ENCODE measurements around the gene ZNF423.

The ZNF423 gene

GRCh38 chr16:49740256-49740655 lies 115.7 kb downstream of the ZNF423 start:
- H3K9me3 Mint-ChIP-seq: no peaks in the 10 kb centered on the region
- H3K4me3 Mint-ChIP-seq: no peak overlapping the region
- DNase-seq (no peak), ATAC-seq (no peak)
- H3K27me3 Mint-ChIP-seq: no peaks in the 10 kb centered on the region
- H3K27ac Mint-ChIP-seq: no peak overlapping the region
- no peaks in the 10 kb centered on the region for H3K4me1 Mint-ChIP-seq
- no peaks in the 10 kb centered on the region for H3K36me3 Mint-ChIP-seq (ENCODE audit: low read depth)

- Mint-ChIP-seq H3K9me3 (no peaks in the 10 kb centered on the region), H3K27ac (no peak overlapping the region), H3K4me1 (no peaks in the 10 kb centered on the region), H3K4me3 (no peak overlapping the region), H3K36me3 (ENCODE audit: low read depth) (no peaks in the 10 kb centered on the region), H3K27me3 (no peaks in the 10 kb centered on the region)
- no peak for ATAC-seq
- DNase-seq: no peak
Measured at GRCh38 chr16:49739381-49739780, 116.5 kb downstream of the ZNF423 start.

- H3K27ac Mint-ChIP-seq: no peak overlapping the region
- H3K27me3 Mint-ChIP-seq: no peaks in the 10 kb centered on the region
- no peaks in the 10 kb centered on the region for H3K9me3 Mint-ChIP-seq
- DNase-seq (no peak), ATAC-seq (no peak)
- H3K4me1 Mint-ChIP-seq: no peaks in the 10 kb centered on the region
- H3K36me3 Mint-ChIP-seq (ENCODE audit: low read depth): no peaks in the 10 kb centered on the region
- no peak overlapping the region for H3K4me3 Mint-ChIP-seq
Measured at GRCh38 chr16:49738832-49739231, 117.1 kb downstream of the ZNF423 start.

GRCh38 chr16:49738001-49738400 lies 117.9 kb downstream of the ZNF423 start:
- Mint-ChIP-seq H3K36me3 (ENCODE audit: low read depth) (no peaks in the 10 kb centered on the region), H3K27me3 (no peaks in the 10 kb centered on the region), H3K9me3 (no peaks in the 10 kb centered on the region), H3K4me3 (no peak overlapping the region), H3K4me1 (no peaks in the 10 kb centered on the region), H3K27ac (no peak overlapping the region)
- DNase-seq (no peak), ATAC-seq (no peak)

GRCh38 chr16:49737541-49737940 lies 118.4 kb downstream of the ZNF423 start:
- DNase-seq (no peak), ATAC-seq (no peak)
- no peaks in the 10 kb centered on the region for H3K27me3 Mint-ChIP-seq
- no peaks in the 10 kb centered on the region for H3K36me3 Mint-ChIP-seq (ENCODE audit: low read depth)
- H3K27ac Mint-ChIP-seq: no peak overlapping the region
- no peak overlapping the region for H3K4me3 Mint-ChIP-seq
- no peaks in the 10 kb centered on the region for H3K9me3 Mint-ChIP-seq
- no peaks in the 10 kb centered on the region for H3K4me1 Mint-ChIP-seq

- H3K4me1 Mint-ChIP-seq: no peaks in the 10 kb centered on the region
- H3K4me3 Mint-ChIP-seq: no peak overlapping the region
- no peaks in the 10 kb centered on the region for H3K36me3 Mint-ChIP-seq (ENCODE audit: low read depth)
- DNase-seq (no peak), ATAC-seq (no peak)
- no peak overlapping the region for H3K27ac Mint-ChIP-seq
- no peaks in the 10 kb centered on the region for H3K27me3 Mint-ChIP-seq
- no peaks in the 10 kb centered on the region for H3K9me3 Mint-ChIP-seq
Measured at GRCh38 chr16:49734331-49734730, 121.6 kb downstream of the ZNF423 start.

GRCh38 chr16:49733313-49734009 lies 122.5 kb downstream of the ZNF423 start:
- no peak for DNase-seq
- Mint-ChIP-seq H3K4me1 (no peaks in the 10 kb centered on the region), H3K4me3 (no peak overlapping the region), H3K36me3 (ENCODE audit: low read depth) (no peaks in the 10 kb centered on the region), H3K9me3 (no peaks in the 10 kb centered on the region), H3K27ac (no peak overlapping the region), H3K27me3 (no peaks in the 10 kb centered on the region)
- no peak for ATAC-seq

GRCh38 chr16:49731911-49732310 lies 124.0 kb downstream of the ZNF423 start:
- no peak for ATAC-seq
- no peaks in the 10 kb centered on the region for H3K36me3 Mint-ChIP-seq (ENCODE audit: low read depth)
- no peak for DNase-seq
- no peak overlapping the region for H3K4me3 Mint-ChIP-seq
- no peaks in the 10 kb centered on the region for H3K27me3 Mint-ChIP-seq
- no peaks in the 10 kb centered on the region for H3K9me3 Mint-ChIP-seq
- no peak overlapping the region for H3K27ac Mint-ChIP-seq
- H3K4me1 Mint-ChIP-seq: no peaks in the 10 kb centered on the region

GRCh38 chr16:49730772-49731171 lies 125.1 kb downstream of the ZNF423 start:
- H3K36me3 Mint-ChIP-seq (ENCODE audit: low read depth): no peaks in the 10 kb centered on the region
- DNase-seq (no peak), ATAC-seq (no peak)
- H3K27ac Mint-ChIP-seq: no peak overlapping the region
- no peaks in the 10 kb centered on the region for H3K27me3 Mint-ChIP-seq
- no peaks in the 10 kb centered on the region for H3K9me3 Mint-ChIP-seq
- H3K4me1 Mint-ChIP-seq: no peaks in the 10 kb centered on the region
- H3K4me3 Mint-ChIP-seq: no peak overlapping the region

GRCh38 chr16:49727611-49728010 lies 128.3 kb downstream of the ZNF423 start:
- Mint-ChIP-seq H3K9me3 (no peaks in the 10 kb centered on the region), H3K36me3 (ENCODE audit: low read depth) (no peaks in the 10 kb centered on the region), H3K27me3 (no peaks in the 10 kb centered on the region), H3K4me1 (no peaks in the 10 kb centered on the region), H3K27ac (no peak overlapping the region), H3K4me3 (no peak overlapping the region)
- no peak for ATAC-seq
- DNase-seq: no peak

GRCh38 chr16:49726155-49726554 lies 129.8 kb downstream of the ZNF423 start:
- H3K27me3 Mint-ChIP-seq: no peaks in the 10 kb centered on the region
- ATAC-seq (no peak), DNase-seq (no peak)
- H3K9me3 Mint-ChIP-seq: no peaks in the 10 kb centered on the region
- H3K27ac Mint-ChIP-seq: no peak overlapping the region
- no peak overlapping the region for H3K4me3 Mint-ChIP-seq
- H3K36me3 Mint-ChIP-seq (ENCODE audit: low read depth): no peaks in the 10 kb centered on the region
- H3K4me1 Mint-ChIP-seq: no peaks in the 10 kb centered on the region

- H3K4me1 Mint-ChIP-seq: no peaks in the 10 kb centered on the region
- no peaks in the 10 kb centered on the region for H3K27me3 Mint-ChIP-seq
- no peak for DNase-seq
- H3K36me3 Mint-ChIP-seq (ENCODE audit: low read depth): no peaks in the 10 kb centered on the region
- ATAC-seq: no peak
- H3K27ac Mint-ChIP-seq: no peak overlapping the region
- H3K9me3 Mint-ChIP-seq: no peaks in the 10 kb centered on the region
- H3K4me3 Mint-ChIP-seq: no peak overlapping the region
Measured at GRCh38 chr16:49725651-49726050, 130.3 kb downstream of the ZNF423 start.

- no peak overlapping the region for H3K27ac Mint-ChIP-seq
- ATAC-seq (no peak), DNase-seq (no peak)
- no peak overlapping the region for H3K4me3 Mint-ChIP-seq
- H3K36me3 Mint-ChIP-seq (ENCODE audit: low read depth): no peaks in the 10 kb centered on the region
- H3K9me3 Mint-ChIP-seq: no peaks in the 10 kb centered on the region
- H3K4me1 Mint-ChIP-seq: no peaks in the 10 kb centered on the region
- H3K27me3 Mint-ChIP-seq: no peaks in the 10 kb centered on the region
Measured at GRCh38 chr16:49724774-49725173, 131.1 kb downstream of the ZNF423 start.

- H3K27me3 Mint-ChIP-seq: no peaks in the 10 kb centered on the region
- no peak overlapping the region for H3K4me3 Mint-ChIP-seq
- H3K36me3 Mint-ChIP-seq (ENCODE audit: low read depth): no peaks in the 10 kb centered on the region
- no peak for DNase-seq
- no peak overlapping the region for H3K27ac Mint-ChIP-seq
- no peak for ATAC-seq
- no peaks in the 10 kb centered on the region for H3K9me3 Mint-ChIP-seq
- H3K4me1 Mint-ChIP-seq: no peaks in the 10 kb centered on the region
Measured at GRCh38 chr16:49723310-49723709, 132.6 kb downstream of the ZNF423 start.

GRCh38 chr16:49720225-49720624 lies 135.7 kb downstream of the ZNF423 start:
- no peak for ATAC-seq

GRCh38 chr16:49717689-49718088 lies 138.2 kb downstream of the ZNF423 start:
- DNase-seq: no peak
- Mint-ChIP-seq H3K27me3 (no peaks in the 10 kb centered on the region), H3K9me3 (no peaks in the 10 kb centered on the region), H3K4me3 (no peak overlapping the region), H3K27ac (no peak overlapping the region), H3K4me1 (no peaks in the 10 kb centered on the region), H3K36me3 (ENCODE audit: low read depth) (no peaks in the 10 kb centered on the region)
- ATAC-seq: no peak

More at GRCh38 chr16:49720225-49720624, 135.7 kb downstream of the ZNF423 start:
- DNase-seq: no peak
- Mint-ChIP-seq H3K27me3 (no peaks in the 10 kb centered on the region), H3K36me3 (ENCODE audit: low read depth) (no peaks in the 10 kb centered on the region), H3K4me3 (no peak overlapping the region), H3K9me3 (no peaks in the 10 kb centered on the region), H3K4me1 (no peaks in the 10 kb centered on the region), H3K27ac (no peak overlapping the region)

Measured in activated naive CD8-positive, alpha-beta T cell treated with anti-CD3 and anti-CD28 coated beads, Interleukin-2, amount 50 U/mL, for 24 hours (primary cell).